Caco-2 (cell line): Measurements from ENCODE around the gene TANK. TPM values are rescaled to one million over a fixed set of nuclear protein-coding genes. Genes with fewer than 3 reads are reported as not detected.
A peak's percentile ranks its signal among the peaks of the same experiment; 100 is the strongest.

Source experiments
- Bru-seq: library from RNA; stranded (reverse); fragments of 400-500 nt; gene quantifications from one replicate; lab custom pipeline; 2021; lab: Mats Ljungman, UMichigan
- BruChase-seq, 2 experiments: library from RNA; stranded (reverse); fragments of 400-500 nt; gene quantifications; one replicate each; lab custom pipeline; 2021; lab: Mats Ljungman, UMichigan
- BruUV-seq: library from RNA; stranded (reverse); fragments of 400-500 nt; replicated peaks from 2 replicates; lab custom pipeline; 2021; lab: Mats Ljungman, UMichigan
- CTCF ChIA-PET: fragments of 300-600 bp; sonication (Branson Sonifier 250); formaldehyde crosslinking; loops from one replicate; lab custom pipeline; 2022; ENCODE audit warnings: antibody characterized with exemption; lab: Charles Lee
- POLR2A ChIA-PET: fragments of 300-600 bp; sonication (Branson Sonifier 250); formaldehyde crosslinking; loops from one replicate; lab custom pipeline; 2022; ENCODE audit warnings: antibody characterized with exemption; lab: Charles Lee
- DNase-seq, 2 experiments: peaks; one replicate each; pipeline versions ENCODE4 v3.0.0 to v3.0.0-alpha.2; 2020 to 2022
- H3K27me3 ChIP-seq: replicated peaks from 2 replicates; pipeline ENCODE4 v1.6.0; 2011; ENCODE audit warnings: low read length; ENCODE audit not compliant: control insufficient read depth, insufficient read depth
- H3K36me3 ChIP-seq: 2 replicates; pipeline ENCODE4 v1.5.1; 2011; ENCODE audit warnings: low read length; ENCODE audit not compliant: control insufficient read depth, insufficient read depth
- H3K4me1 ChIP-seq: fragments of 250-450 bp; sonication (Bioruptor Pico); 2 replicates; pipeline ENCODE4 v1.5.1; 2020; ENCODE audit warnings: mild to moderate bottlenecking
- H3K4me3 ChIP-seq: 2 replicates; pipeline ENCODE4 v1.5.1; 2011; ENCODE audit warnings: low read depth, mild to moderate bottlenecking, control low read depth, low read length
- H3K9me3 ChIP-seq: fragments of 250-450 bp; sonication (Bioruptor Pico); 2 replicates; pipeline ENCODE4 v1.5.1; 2020; ENCODE audit warnings: mild to moderate bottlenecking, moderate library complexity
- H3K27ac Mint-ChIP-seq: one replicate; pipeline ENCODE4 v1.8.0; 2022; ENCODE audit warnings: mixed read lengths; ENCODE audit not compliant: unreplicated experiment
- H3K27me3 Mint-ChIP-seq: one replicate; pipeline ENCODE4 v1.8.0; 2022; ENCODE audit warnings: mixed read lengths; ENCODE audit not compliant: insufficient read depth, unreplicated experiment
- H3K36me3 Mint-ChIP-seq: one replicate; pipeline ENCODE4 v1.8.0; 2022; ENCODE audit warnings: mild to moderate bottlenecking, mixed read lengths; ENCODE audit not compliant: insufficient read depth, unreplicated experiment
- H3K4me1 Mint-ChIP-seq: one replicate; pipeline ENCODE4 v1.8.0; 2022; ENCODE audit warnings: low read depth, mixed read lengths; ENCODE audit not compliant: unreplicated experiment
- H3K4me3 Mint-ChIP-seq: one replicate; pipeline ENCODE4 v1.8.0; 2022; ENCODE audit warnings: mild to moderate bottlenecking, moderate library complexity, mixed read lengths; ENCODE audit not compliant: unreplicated experiment
- H3K9me3 Mint-ChIP-seq: one replicate; pipeline ENCODE4 v1.8.0; 2022; ENCODE audit warnings: mixed read lengths; ENCODE audit not compliant: unreplicated experiment
- intact Hi-C: fragments of 100-400 bp; cut with micrococcal nuclease; formaldehyde crosslinking; loops from one replicate; pipeline ENCODE4 v1.10.0; 2022; ENCODE audit not compliant: unreplicated experiment
- long read RNA-seq: library from polyadenylated mRNA; stranded (forward); transcript quantifications from one replicate; pipeline ENCODE4 v2.0.0, GENCODE V29; 2022
- total RNA-seq: library from RNA; stranded (reverse); gene quantifications from 2 replicates; pipeline ENCODE4 v1.2.3, GENCODE V29; 2022
- TF ChIP-seq, protein P1 (sequence below), 2 experiments: fragments of 200-600 bp in 1 of 2; IDR thresholded peaks; 1 replicate in 1 of 2; 2 replicates in 1 of 2; pipeline versions ENCODE4 v1.5.1 to v1.8.0; 2011 to 2022; ENCODE audit warnings: antibody characterized with exemption in 1 of 2, control low read depth in 1 of 2, inconsistent platforms in 1 of 2, low read depth in 1 of 2, low read length in 1 of 2, mild to moderate bottlenecking in 1 of 2, moderate library complexity in 1 of 2; ENCODE audit not compliant: insufficient read depth in 1 of 2, severe bottlenecking in 1 of 2, unreplicated experiment in 1 of 2

TANK gene
- total RNA-seq (42.7 and 56.0 TPM in 2 replicates), Bru-seq, nascent RNA (percentile 89 among the genes with signal in this experiment), BruChase-seq, experiment 1, labeled RNA remaining after a 2-hour chase (percentile 82 among the genes with signal in this experiment), BruChase-seq, experiment 2, labeled RNA remaining after a 6-hour chase (percentile 74 among the genes with signal in this experiment)
- long read RNA-seq, transcript TANK-202 (8 exons, 2,171 nt) = major isoform, 27 of 55 reads
- long read RNA-seq, partial matches to known transcripts = 10 of 55 reads
- long read RNA-seq, other reads (novel, unspliced or antisense) = 16 of 55 reads

GRCh38 chr2:161160226-161161073, at the start of gene TANK:
TANK (plus strand) TSS chr2:161160428; CDS start chr2:161179663, 19,235 bp downstream.
- Mint-ChIP-seq H3K27me3 (no peaks in the 10 kb centered on the region), H3K27ac (peak within 1 kb of the TSS; percentile 98), H3K4me3 (peak within 1 kb of the TSS; percentile 94), H3K4me1 (peaks cover 8% of the 10 kb centered on the region), H3K36me3 (peaks cover 26% of the 10 kb centered on the region), H3K9me3 (no peaks in the 10 kb centered on the region)
- BruUV-seq = no TSS peak
- CTCF ChIA-PET = no interaction called here
- POLR2A ChIA-PET = no interaction called here
- H3K36me3 ChIP-seq = 0 out of 2 replicates have a peak, but pooled peaks cover 1% of the 10 kb centered on the region
- TF ChIP-seq, protein P1, sequence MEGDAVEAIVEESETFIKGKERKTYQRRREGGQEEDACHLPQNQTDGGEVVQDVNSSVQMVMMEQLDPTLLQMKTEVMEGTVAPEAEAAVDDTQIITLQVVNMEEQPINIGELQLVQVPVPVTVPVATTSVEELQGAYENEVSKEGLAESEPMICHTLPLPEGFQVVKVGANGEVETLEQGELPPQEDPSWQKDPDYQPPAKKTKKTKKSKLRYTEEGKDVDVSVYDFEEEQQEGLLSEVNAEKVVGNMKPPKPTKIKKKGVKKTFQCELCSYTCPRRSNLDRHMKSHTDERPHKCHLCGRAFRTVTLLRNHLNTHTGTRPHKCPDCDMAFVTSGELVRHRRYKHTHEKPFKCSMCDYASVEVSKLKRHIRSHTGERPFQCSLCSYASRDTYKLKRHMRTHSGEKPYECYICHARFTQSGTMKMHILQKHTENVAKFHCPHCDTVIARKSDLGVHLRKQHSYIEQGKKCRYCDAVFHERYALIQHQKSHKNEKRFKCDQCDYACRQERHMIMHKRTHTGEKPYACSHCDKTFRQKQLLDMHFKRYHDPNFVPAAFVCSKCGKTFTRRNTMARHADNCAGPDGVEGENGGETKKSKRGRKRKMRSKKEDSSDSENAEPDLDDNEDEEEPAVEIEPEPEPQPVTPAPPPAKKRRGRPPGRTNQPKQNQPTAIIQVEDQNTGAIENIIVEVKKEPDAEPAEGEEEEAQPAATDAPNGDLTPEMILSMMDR (IDR thresholded peaks at IDR 0.05; ENCODE audit: insufficient read depth in 1 of 2, low read depth in 1 of 2, low read length in 1 of 2, severe bottlenecking in 1 of 2, unreplicated experiment in 1 of 2) = no peak
- DNase-seq = peak; percentile 94 to 95
- peak within 1 kb of the TSS; percentile 89 for H3K4me3 ChIP-seq
- H3K27me3 ChIP-seq = no peaks in the 10 kb centered on the region
- no peaks in the 10 kb centered on the region for H3K9me3 ChIP-seq
- H3K4me1 ChIP-seq = peaks cover 20% of the 10 kb centered on the region
- intact Hi-C loops = loop anchor here (1.0 to 5.0 kb wide), 5 partner anchors 26 to 98 kb away; no protein-coding TSS in a partner anchor

DNA sequence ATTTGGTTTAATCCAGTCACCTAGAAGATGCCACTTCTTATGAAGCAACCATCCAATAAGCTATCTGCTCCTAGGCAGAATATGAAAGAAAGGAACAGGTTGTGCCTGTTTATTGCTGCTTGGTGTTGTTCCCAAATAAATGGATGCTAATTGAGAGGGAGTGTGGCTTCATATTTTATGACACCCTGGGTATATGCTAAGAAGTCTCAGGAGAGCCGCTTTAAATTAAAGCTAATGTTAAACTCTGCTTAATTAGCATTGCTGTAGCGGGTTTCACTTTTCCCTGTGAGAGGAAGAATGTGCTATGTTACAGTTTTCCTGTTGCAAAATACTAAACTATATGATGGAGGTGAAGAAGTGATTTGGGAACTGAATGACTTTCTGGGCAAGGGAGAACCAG, 48.7 kb upstream of the TANK start:
- ChIA-PET CTCF (no interaction called here), POLR2A (no interaction called here)
- Mint-ChIP-seq H3K27ac (no peak overlapping the region), H3K27me3 (no peaks in the 10 kb centered on the region), H3K4me3 (no peak overlapping the region), H3K36me3 (peaks cover 12% of the 10 kb centered on the region), H3K4me1 (peaks cover 17% of the 10 kb centered on the region), H3K9me3 (peaks cover 9% of the 10 kb centered on the region)
- Histone ChIP-seq H3K4me3 (no peak overlapping the region), H3K27me3 (no peaks in the 10 kb centered on the region), H3K9me3 (peaks cover 16% of the 10 kb centered on the region), H3K4me1 (peaks cover 24% of the 10 kb centered on the region), H3K36me3 (no peaks in the 10 kb centered on the region; the same call in 1 of the 2 replicates)
- TF ChIP-seq, protein P1 (IDR thresholded peaks at IDR 0.05; ENCODE audit: insufficient read depth in 1 of 2, low read depth in 1 of 2, low read length in 1 of 2, severe bottlenecking in 1 of 2, unreplicated experiment in 1 of 2) = no peak
- intact Hi-C loops = no loop called here
- no peak for DNase-seq
- no TSS peak for BruUV-seq

- H3K9me3 Mint-ChIP-seq = peaks cover 17% of the 10 kb centered on the region
- H3K9me3 ChIP-seq = peaks cover 23% of the 10 kb centered on the region
- H3K27ac Mint-ChIP-seq = no peak overlapping the region
- no peaks in the 10 kb centered on the region for H3K27me3 Mint-ChIP-seq
- H3K4me1 Mint-ChIP-seq = peaks cover 26% of the 10 kb centered on the region
- no peaks in the 10 kb centered on the region for H3K27me3 ChIP-seq
- intact Hi-C loops = no loop called here
- peaks cover 16% of the 10 kb centered on the region for H3K36me3 Mint-ChIP-seq
- no peak overlapping the region for H3K4me3 Mint-ChIP-seq
- ChIA-PET POLR2A (no interaction called here), CTCF (no interaction called here)
- no TSS peak for BruUV-seq
- no peaks in the 10 kb centered on the region; the same call in 1 of the 2 replicates for H3K36me3 ChIP-seq
- H3K4me1 ChIP-seq = peaks cover 30% of the 10 kb centered on the region
- DNase-seq = no peak
- no peak overlapping the region for H3K4me3 ChIP-seq
- TF ChIP-seq, protein P1 (IDR thresholded peaks at IDR 0.05; ENCODE audit: insufficient read depth in 1 of 2, low read depth in 1 of 2, low read length in 1 of 2, severe bottlenecking in 1 of 2, unreplicated experiment in 1 of 2) = no peak
These were observed 47.3 kb upstream of the TANK start for GRCh38 chr2:161112908-161113307.
